SK-N-SH treated with all-trans-retinoic acid at 6 μM for 48 hours (cell line): Measurements from ENCODE around the gene PLA2R1.

ENCODE experiments used
- ATAC-seq: fragments of 200-7000 bp; cut with Tn5 transposase; 3 replicates; pipeline ENCODE4 v1.9.1; 2020; ENCODE audit warnings: mild to moderate bottlenecking, moderate library complexity
- ARNTL ChIP-seq: fragments of 450-650 bp; formaldehyde crosslinking; IDR thresholded peaks from 2 replicates; pipeline ENCODE4 v1.5.0; 2020; ENCODE audit warnings: low read depth, mild to moderate bottlenecking, moderate library complexity, borderline replicate concordance
- BACH2 ChIP-seq: fragments of 250-450 bp; sonication (Bioruptor Pico); IDR thresholded peaks from 2 replicates; pipeline ENCODE4 v1.9.0; 2021; ENCODE audit warnings: mild to moderate bottlenecking, borderline replicate concordance
- CSDC2 ChIP-seq: fragments of 250-450 bp; sonication (Bioruptor Pico); IDR thresholded peaks from 2 replicates; pipeline ENCODE4 v1.5.0; 2020; ENCODE audit warnings: mild to moderate bottlenecking, moderate library complexity
- ESRRG ChIP-seq: fragments of 250-450 bp; sonication (Bioruptor Pico); IDR thresholded peaks from 2 replicates; pipeline ENCODE4 v1.6.1; 2021; ENCODE audit warnings: mild to moderate bottlenecking
- ISL1 ChIP-seq: fragments of 250-450 bp; sonication (Bioruptor Pico); IDR thresholded peaks from 2 replicates; pipeline ENCODE4 v2.1.2; 2022; ENCODE audit warnings: mild to moderate bottlenecking, moderate library complexity
- OSR1 ChIP-seq: fragments of 250-450 bp; sonication (Bioruptor Pico); IDR thresholded peaks from 2 replicates; pipeline ENCODE4 v1.8.0; 2022; ENCODE audit warnings: moderate library complexity, mild to moderate bottlenecking, inconsistent platforms
- POU6F1 ChIP-seq: fragments of 250-450 bp; sonication (Bioruptor Pico); IDR thresholded peaks from 2 replicates; pipeline ENCODE4 v1.8.0; 2021; ENCODE audit warnings: low read depth, mild to moderate bottlenecking, moderate library complexity, borderline replicate concordance
- PPARA ChIP-seq: fragments of 250-450 bp; sonication (Bioruptor Pico); IDR thresholded peaks from 2 replicates; pipeline ENCODE4 v1.5.0; 2020; ENCODE audit warnings: mild to moderate bottlenecking, borderline replicate concordance
- RARB ChIP-seq: fragments of 250-450 bp; sonication (Bioruptor Pico); IDR thresholded peaks from 2 replicates; pipeline ENCODE4 v1.8.0; 2021; ENCODE audit warnings: mild to moderate bottlenecking, moderate library complexity
- SNAI2 ChIP-seq: fragments of 250-450 bp; sonication (Bioruptor Pico); IDR thresholded peaks from 2 replicates; pipeline ENCODE4 v1.5.0; 2020; ENCODE audit warnings: mild to moderate bottlenecking, moderate library complexity
- TCF4 ChIP-seq: fragments of 250-450 bp; sonication (Bioruptor Pico); IDR thresholded peaks from 2 replicates; pipeline ENCODE4 v1.8.0; 2021; ENCODE audit warnings: mild to moderate bottlenecking, moderate library complexity, borderline replicate concordance
- TOX ChIP-seq: fragments of 250-450 bp; sonication (Bioruptor Pico); IDR thresholded peaks from 2 replicates; pipeline ENCODE4 v1.8.0; 2021; ENCODE audit warnings: mild to moderate bottlenecking, moderate library complexity, borderline replicate concordance
- ZC3H10 ChIP-seq: fragments of 250-450 bp; sonication (Bioruptor Pico); IDR thresholded peaks from 2 replicates; pipeline ENCODE4 v1.5.1; 2021; ENCODE audit warnings: mild to moderate bottlenecking, moderate library complexity
- ZFP3 ChIP-seq: fragments of 250-450 bp; sonication (Bioruptor Pico); IDR thresholded peaks from 2 replicates; pipeline ENCODE4 v1.5.0; 2020; ENCODE audit warnings: mild to moderate bottlenecking, moderate library complexity
- ZFP30 ChIP-seq: fragments of 450-650 bp; formaldehyde crosslinking; IDR thresholded peaks from 2 replicates; pipeline ENCODE4 v1.5.0; 2022; ENCODE audit warnings: mild to moderate bottlenecking, moderate library complexity
- ZNF565 ChIP-seq: fragments of 450-650 bp; formaldehyde crosslinking; conservative IDR thresholded peaks from 2 replicates; pipeline ENCODE4 v1.5.0; 2020; ENCODE audit warnings: low read depth, mild to moderate bottlenecking, moderate library complexity
- ZNF70 ChIP-seq: fragments of 450-650 bp; formaldehyde crosslinking; IDR thresholded peaks from 2 replicates; pipeline ENCODE4 v1.5.0; 2020; ENCODE audit warnings: mild to moderate bottlenecking, moderate library complexity
- ZNF8 ChIP-seq: fragments of 450-650 bp; formaldehyde crosslinking; IDR thresholded peaks from 2 replicates; pipeline ENCODE4 v1.5.0; 2020; ENCODE audit warnings: mild to moderate bottlenecking, moderate library complexity
- TF ChIP-seq, protein P1 (sequence below): fragments of 250-450 bp; sonication (Bioruptor Pico); IDR thresholded peaks from 2 replicates; pipeline ENCODE4 v1.5.0; 2020; ENCODE audit warnings: mild to moderate bottlenecking, moderate library complexity
- TF ChIP-seq, protein P2 (sequence below): fragments of 250-450 bp; sonication (Bioruptor Pico); IDR thresholded peaks from 2 replicates; pipeline ENCODE4 v1.5.1; 2021; ENCODE audit warnings: mild to moderate bottlenecking, moderate library complexity

The PLA2R1 gene

GRCh38 chr2:159913900-159914299 lies 148.5 kb downstream of the PLA2R1 start:
- ATAC-seq: no peak
- TF ChIP-seq, protein P1, sequence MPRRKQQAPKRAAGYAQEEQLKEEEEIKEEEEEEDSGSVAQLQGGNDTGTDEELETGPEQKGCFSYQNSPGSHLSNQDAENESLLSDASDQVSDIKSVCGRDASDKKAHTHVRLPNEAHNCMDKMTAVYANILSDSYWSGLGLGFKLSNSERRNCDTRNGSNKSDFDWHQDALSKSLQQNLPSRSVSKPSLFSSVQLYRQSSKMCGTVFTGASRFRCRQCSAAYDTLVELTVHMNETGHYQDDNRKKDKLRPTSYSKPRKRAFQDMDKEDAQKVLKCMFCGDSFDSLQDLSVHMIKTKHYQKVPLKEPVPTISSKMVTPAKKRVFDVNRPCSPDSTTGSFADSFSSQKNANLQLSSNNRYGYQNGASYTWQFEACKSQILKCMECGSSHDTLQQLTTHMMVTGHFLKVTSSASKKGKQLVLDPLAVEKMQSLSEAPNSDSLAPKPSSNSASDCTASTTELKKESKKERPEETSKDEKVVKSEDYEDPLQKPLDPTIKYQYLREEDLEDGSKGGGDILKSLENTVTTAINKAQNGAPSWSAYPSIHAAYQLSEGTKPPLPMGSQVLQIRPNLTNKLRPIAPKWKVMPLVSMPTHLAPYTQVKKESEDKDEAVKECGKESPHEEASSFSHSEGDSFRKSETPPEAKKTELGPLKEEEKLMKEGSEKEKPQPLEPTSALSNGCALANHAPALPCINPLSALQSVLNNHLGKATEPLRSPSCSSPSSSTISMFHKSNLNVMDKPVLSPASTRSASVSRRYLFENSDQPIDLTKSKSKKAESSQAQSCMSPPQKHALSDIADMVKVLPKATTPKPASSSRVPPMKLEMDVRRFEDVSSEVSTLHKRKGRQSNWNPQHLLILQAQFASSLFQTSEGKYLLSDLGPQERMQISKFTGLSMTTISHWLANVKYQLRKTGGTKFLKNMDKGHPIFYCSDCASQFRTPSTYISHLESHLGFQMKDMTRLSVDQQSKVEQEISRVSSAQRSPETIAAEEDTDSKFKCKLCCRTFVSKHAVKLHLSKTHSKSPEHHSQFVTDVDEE (CRISPR knock-in tag): no peak
- TF ChIP-seq RARB: no peak
- TF ChIP-seq ZNF70 (CRISPR knock-in tag): no peak
- no peak for TF ChIP-seq CSDC2 (CRISPR knock-in tag)
- TF ChIP-seq TCF4 (CRISPR knock-in tag): no peak
- no peak for TF ChIP-seq ZC3H10 (CRISPR knock-in tag)
- no peak for TF ChIP-seq SNAI2
- no peak for TF ChIP-seq OSR1 (CRISPR knock-in tag)
- TF ChIP-seq PPARA: no peak
- TF ChIP-seq ARNTL: no peak

GRCh38 chr2:159912580-159912979 lies 149.8 kb downstream of the PLA2R1 start:
- TF ChIP-seq ZC3H10 (CRISPR knock-in tag): no peak
- no peak for TF ChIP-seq ZNF8 (CRISPR knock-in tag)
- no peak for TF ChIP-seq OSR1 (CRISPR knock-in tag)
- no peak for TF ChIP-seq BACH2 (CRISPR knock-in tag)
- no peak for TF ChIP-seq ARNTL
- TF ChIP-seq POU6F1 (CRISPR knock-in tag): no peak
- no peak for TF ChIP-seq TOX (CRISPR knock-in tag)
- no peak for TF ChIP-seq PPARA
- no peak for TF ChIP-seq ZFP3 (CRISPR knock-in tag)
- no peak for TF ChIP-seq ISL1 (CRISPR knock-in tag)
- TF ChIP-seq, protein P2, sequence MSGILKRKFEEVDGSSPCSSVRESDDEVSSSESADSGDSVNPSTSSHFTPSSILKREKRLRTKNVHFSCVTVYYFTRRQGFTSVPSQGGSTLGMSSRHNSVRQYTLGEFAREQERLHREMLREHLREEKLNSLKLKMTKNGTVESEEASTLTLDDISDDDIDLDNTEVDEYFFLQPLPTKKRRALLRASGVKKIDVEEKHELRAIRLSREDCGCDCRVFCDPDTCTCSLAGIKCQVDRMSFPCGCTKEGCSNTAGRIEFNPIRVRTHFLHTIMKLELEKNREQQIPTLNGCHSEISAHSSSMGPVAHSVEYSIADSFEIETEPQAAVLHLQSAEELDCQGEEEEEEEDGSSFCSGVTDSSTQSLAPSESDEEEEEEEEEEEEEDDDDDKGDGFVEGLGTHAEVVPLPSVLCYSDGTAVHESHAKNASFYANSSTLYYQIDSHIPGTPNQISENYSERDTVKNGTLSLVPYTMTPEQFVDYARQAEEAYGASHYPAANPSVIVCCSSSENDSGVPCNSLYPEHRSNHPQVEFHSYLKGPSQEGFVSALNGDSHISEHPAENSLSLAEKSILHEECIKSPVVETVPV (CRISPR knock-in tag): no peak
- TF ChIP-seq ZNF70 (CRISPR knock-in tag): no peak
- TF ChIP-seq ESRRG (CRISPR knock-in tag): no peak
- TF ChIP-seq ZFP30 (CRISPR knock-in tag): no peak
- TF ChIP-seq RARB: no peak
- TF ChIP-seq ZNF565: no peak

GRCh38 chr2:159910951-159911350 lies 151.5 kb downstream of the PLA2R1 start:
- TF ChIP-seq ESRRG (CRISPR knock-in tag) (no peak), CSDC2 (CRISPR knock-in tag) (no peak), OSR1 (CRISPR knock-in tag) (no peak), ARNTL (no peak), ZC3H10 (CRISPR knock-in tag) (no peak), ISL1 (CRISPR knock-in tag) (no peak), ZNF70 (CRISPR knock-in tag) (no peak)
- no peak for ATAC-seq

More at GRCh38 chr2:159912580-159912979, 149.8 kb downstream of the PLA2R1 start:
- ATAC-seq: no peak

GRCh38 chr2:159908623-159909022 lies 153.8 kb downstream of the PLA2R1 start:
- TF ChIP-seq ZNF8 (CRISPR knock-in tag) (no peak), ZFP30 (CRISPR knock-in tag) (no peak), CSDC2 (CRISPR knock-in tag) (no peak), POU6F1 (CRISPR knock-in tag) (no peak), RARB (no peak), ZC3H10 (CRISPR knock-in tag) (no peak), SNAI2 (no peak), ZNF70 (CRISPR knock-in tag) (no peak)
- no peak for ATAC-seq
